Measurements from ENCODE around the gene SUSD4. TPM values are rescaled to one million over a fixed set of nuclear protein-coding genes. Genes with fewer than 3 reads are reported as not detected.
"Not testable (repeated sequence)": the region's sequence is repeated elsewhere in the genome, so short reads cannot be mapped to it uniquely, and the experiment has no call there.

Gene SUSD4
- total RNA-seq, 1 experiment from 2014 or later, result 7.2 TPM

GRCh38 chr1:223289621-223290020 lies 74.4 kb downstream of the SUSD4 start:
- CTCF ChIA-PET, result interaction anchor here (0.6 kb wide), 2 partner anchors 66 to 256 kb away, joined by 3 read pairs; no protein-coding TSS in a partner anchor
- no peak overlapping the region for H3K4me3 Mint-ChIP-seq (ENCODE audit: low read depth, unreplicated experiment)
- peaks cover 20% of the 10 kb centered on the region for H3K27me3 Mint-ChIP-seq (ENCODE audit: unreplicated experiment)
- H3K27ac Mint-ChIP-seq (ENCODE audit: unreplicated experiment), result no peak overlapping the region
- no peak for DNase-seq
- BruUV-seq (replicated peaks), result no TSS peak
- no peak for TF ChIP-seq CTCF (IDR thresholded peaks at IDR 0.05; ENCODE audit: unreplicated experiment)
- intact Hi-C loops (cut with micrococcal nuclease; ENCODE audit: unreplicated experiment), result no loop called here
- no peaks in the 10 kb centered on the region for H3K4me1 Mint-ChIP-seq (ENCODE audit: low read depth, unreplicated experiment)
- H3K36me3 Mint-ChIP-seq (ENCODE audit: insufficient read depth, unreplicated experiment), result no peaks in the 10 kb centered on the region
- H3K9me3 Mint-ChIP-seq (ENCODE audit: low read depth, unreplicated experiment), result peaks cover 5% of the 10 kb centered on the region

- BruUV-seq (replicated peaks), result no TSS peak
- peaks cover 18% of the 10 kb centered on the region for H3K27me3 Mint-ChIP-seq (ENCODE audit: unreplicated experiment)
- H3K4me1 Mint-ChIP-seq (ENCODE audit: low read depth, unreplicated experiment), result no peaks in the 10 kb centered on the region
- CTCF ChIA-PET, result no interaction called here
- TF ChIP-seq CTCF (IDR thresholded peaks at IDR 0.05; ENCODE audit: unreplicated experiment), result no peak
- no peak for DNase-seq
- H3K4me3 Mint-ChIP-seq (ENCODE audit: low read depth, unreplicated experiment), result no peak overlapping the region
- no peaks in the 10 kb centered on the region for H3K36me3 Mint-ChIP-seq (ENCODE audit: insufficient read depth, unreplicated experiment)
- H3K27ac Mint-ChIP-seq (ENCODE audit: unreplicated experiment), result no peak overlapping the region
- intact Hi-C loops (cut with micrococcal nuclease; ENCODE audit: unreplicated experiment), result no loop called here
- peaks cover 5% of the 10 kb centered on the region for H3K9me3 Mint-ChIP-seq (ENCODE audit: low read depth, unreplicated experiment)
Observed at GRCh38 chr1:223288826-223289225, 75.2 kb downstream of the SUSD4 start.

GRCh38 chr1:223285452-223285851 lies 78.5 kb downstream of the SUSD4 start:
- Mint-ChIP-seq H3K4me3 (ENCODE audit: low read depth, unreplicated experiment) (no peak overlapping the region), H3K27ac (ENCODE audit: unreplicated experiment) (no peak overlapping the region), H3K4me1 (ENCODE audit: low read depth, unreplicated experiment) (no peaks in the 10 kb centered on the region), H3K9me3 (ENCODE audit: low read depth, unreplicated experiment) (peaks cover 5% of the 10 kb centered on the region), H3K27me3 (ENCODE audit: unreplicated experiment) (peaks cover 13% of the 10 kb centered on the region), H3K36me3 (ENCODE audit: insufficient read depth, unreplicated experiment) (no peaks in the 10 kb centered on the region)
- no peak for DNase-seq
- no peak for TF ChIP-seq CTCF (IDR thresholded peaks at IDR 0.05; ENCODE audit: unreplicated experiment)
- CTCF ChIA-PET, result no interaction called here
- intact Hi-C loops (cut with micrococcal nuclease; ENCODE audit: unreplicated experiment), result no loop called here
- no TSS peak for BruUV-seq (replicated peaks)

- H3K4me3 Mint-ChIP-seq (ENCODE audit: low read depth, unreplicated experiment); H3K36me3 Mint-ChIP-seq (ENCODE audit: insufficient read depth, unreplicated experiment); H3K4me1 Mint-ChIP-seq (ENCODE audit: low read depth, unreplicated experiment); H3K27ac Mint-ChIP-seq (ENCODE audit: unreplicated experiment); H3K9me3 Mint-ChIP-seq (ENCODE audit: low read depth, unreplicated experiment); CTCF ChIA-PET; intact Hi-C loops (cut with micrococcal nuclease; ENCODE audit: unreplicated experiment); DNase-seq; BruUV-seq (replicated peaks): not testable (repeated sequence)
- H3K27me3 Mint-ChIP-seq (ENCODE audit: unreplicated experiment), result peaks cover 30% of the 10 kb centered on the region
Observed at GRCh38 chr1:223283697-223284096, 80.3 kb downstream of the SUSD4 start.

- H3K36me3 Mint-ChIP-seq (ENCODE audit: insufficient read depth, unreplicated experiment); H3K4me1 Mint-ChIP-seq (ENCODE audit: low read depth, unreplicated experiment); H3K9me3 Mint-ChIP-seq (ENCODE audit: low read depth, unreplicated experiment); DNase-seq; BruUV-seq (replicated peaks); CTCF ChIA-PET; intact Hi-C loops (cut with micrococcal nuclease; ENCODE audit: unreplicated experiment); H3K4me3 Mint-ChIP-seq (ENCODE audit: low read depth, unreplicated experiment); H3K27ac Mint-ChIP-seq (ENCODE audit: unreplicated experiment): not testable (repeated sequence)
- H3K27me3 Mint-ChIP-seq (ENCODE audit: unreplicated experiment), result peaks cover 31% of the 10 kb centered on the region
Observed at GRCh38 chr1:223278311-223278710, 85.7 kb downstream of the SUSD4 start.
